ENCODE results near the gene EML2.
"Not testable (repeated sequence)": the region's sequence is repeated elsewhere in the genome, so short reads cannot be mapped to it uniquely, and the experiment has no call there.

The EML2 gene, protein sequence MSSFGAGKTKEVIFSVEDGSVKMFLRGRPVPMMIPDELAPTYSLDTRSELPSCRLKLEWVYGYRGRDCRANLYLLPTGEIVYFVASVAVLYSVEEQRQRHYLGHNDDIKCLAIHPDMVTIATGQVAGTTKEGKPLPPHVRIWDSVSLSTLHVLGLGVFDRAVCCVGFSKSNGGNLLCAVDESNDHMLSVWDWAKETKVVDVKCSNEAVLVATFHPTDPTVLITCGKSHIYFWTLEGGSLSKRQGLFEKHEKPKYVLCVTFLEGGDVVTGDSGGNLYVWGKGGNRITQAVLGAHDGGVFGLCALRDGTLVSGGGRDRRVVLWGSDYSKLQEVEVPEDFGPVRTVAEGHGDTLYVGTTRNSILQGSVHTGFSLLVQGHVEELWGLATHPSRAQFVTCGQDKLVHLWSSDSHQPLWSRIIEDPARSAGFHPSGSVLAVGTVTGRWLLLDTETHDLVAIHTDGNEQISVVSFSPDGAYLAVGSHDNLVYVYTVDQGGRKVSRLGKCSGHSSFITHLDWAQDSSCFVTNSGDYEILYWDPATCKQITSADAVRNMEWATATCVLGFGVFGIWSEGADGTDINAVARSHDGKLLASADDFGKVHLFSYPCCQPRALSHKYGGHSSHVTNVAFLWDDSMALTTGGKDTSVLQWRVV

GRCh38 chr19:45638930-45639729 lies at the start of gene EML2:
Gene EML2 (minus strand): TSS chr19:45639397. CDS start chr19:45639376, 21 bp downstream.
- no peak for DNase-seq

DNA sequence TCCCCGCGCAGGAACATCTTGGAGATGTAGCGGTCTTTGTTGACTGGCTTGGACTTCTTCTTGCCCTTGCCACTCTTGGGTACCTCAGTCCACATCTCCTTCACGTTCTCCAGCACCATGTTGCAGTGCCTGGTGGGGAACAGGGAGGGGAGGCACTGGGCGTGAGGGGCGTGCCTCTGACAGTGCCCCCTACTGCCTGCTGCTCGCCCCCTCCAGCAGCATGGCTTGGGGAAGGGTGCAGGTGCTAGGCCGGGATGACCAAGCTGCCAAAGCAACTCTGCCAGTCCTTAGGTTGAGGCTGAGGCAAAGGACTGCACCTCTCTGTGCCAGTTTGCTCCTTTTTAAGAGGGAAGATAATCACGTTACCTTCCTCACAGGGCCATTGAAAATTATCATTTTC lies 48.4 kb upstream of the EML2 start:
- DNase-seq, result no peak

DNA sequence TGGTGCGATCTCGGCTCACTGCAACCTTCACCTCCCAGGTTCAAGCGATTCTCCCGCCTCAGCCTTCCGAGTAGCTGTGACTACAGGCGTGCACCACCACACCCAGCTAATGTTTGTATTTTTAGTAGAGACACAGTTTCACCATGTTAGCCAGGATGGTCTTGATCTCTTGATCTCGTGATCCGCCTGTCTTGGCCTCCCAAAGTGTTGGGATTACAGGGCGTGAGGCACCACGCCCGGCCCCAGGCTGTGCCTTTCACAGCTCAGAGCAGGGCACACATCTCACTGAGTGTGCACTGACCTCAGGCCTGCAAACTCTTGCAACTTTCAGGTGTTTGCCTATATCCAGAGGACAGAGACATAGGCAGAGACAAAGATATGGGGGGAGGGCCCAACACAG lies 45.8 kb upstream of the EML2 start:
- not testable (repeated sequence) for DNase-seq

DNA sequence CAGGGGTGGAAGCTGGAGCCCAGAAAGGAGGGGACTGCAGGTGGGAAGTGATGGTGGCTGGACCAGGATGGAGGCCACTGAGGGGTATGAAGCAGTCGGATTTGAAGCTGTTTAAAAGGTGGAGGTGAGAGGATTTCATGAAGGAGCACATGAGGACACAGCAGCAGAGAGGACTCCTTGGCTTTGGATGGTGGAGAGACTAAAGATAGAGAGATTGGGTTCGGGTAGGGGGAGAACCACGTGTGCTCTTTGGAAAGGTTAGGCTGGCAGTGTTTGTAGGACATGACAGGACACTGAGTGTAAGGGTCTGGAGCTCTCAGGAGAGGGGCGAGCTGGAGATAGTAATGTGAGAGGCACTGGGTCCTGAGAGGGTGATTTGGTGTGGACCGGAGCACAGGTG lies 43.7 kb upstream of the EML2 start:
- DNase-seq, result no peak

GRCh38 chr19:45682117-45682516 lies 42.9 kb upstream of the EML2 start:
- DNase-seq, result no peak

DNA sequence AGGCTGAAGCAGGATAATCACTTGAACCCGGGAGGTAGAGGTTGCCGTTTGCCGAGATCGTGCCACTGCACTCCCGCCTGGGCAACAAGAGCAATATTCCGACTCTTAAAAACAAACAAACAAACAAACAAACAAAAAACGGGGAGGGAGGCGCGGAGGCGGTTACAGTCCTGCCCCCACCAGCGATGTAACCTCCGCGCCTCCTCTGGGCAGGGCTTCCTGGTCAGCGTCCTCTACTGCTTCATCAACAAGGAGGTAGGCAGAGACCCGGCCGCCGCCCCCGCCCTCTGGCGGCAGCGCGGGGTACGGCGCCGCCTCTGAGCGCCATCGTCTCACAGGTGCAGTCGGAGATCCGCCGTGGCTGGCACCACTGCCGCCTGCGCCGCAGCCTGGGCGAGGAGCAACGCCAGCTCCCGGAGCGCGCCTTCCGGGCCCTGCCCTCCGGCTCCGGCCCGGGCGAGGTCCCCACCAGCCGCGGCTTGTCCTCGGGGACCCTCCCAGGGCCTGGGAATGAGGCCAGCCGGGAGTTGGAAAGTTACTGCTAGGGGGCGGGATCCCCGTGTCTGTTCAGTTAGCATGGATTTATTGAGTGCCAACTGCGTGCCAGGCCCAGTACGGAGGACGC lies 42.3 kb upstream of the EML2 start:
- peak; percentile 43 for DNase-seq

- DNase-seq, result no peak
These were observed 38.4 kb upstream of the EML2 start for GRCh38 chr19:45677351-45678230.

- DNase-seq, result no peak
These were observed 37.7 kb upstream of the EML2 start for GRCh38 chr19:45676851-45677263.

- DNase-seq, result no peak
These were observed 35.7 kb upstream of the EML2 start for GRCh38 chr19:45674946-45675345.

DNA sequence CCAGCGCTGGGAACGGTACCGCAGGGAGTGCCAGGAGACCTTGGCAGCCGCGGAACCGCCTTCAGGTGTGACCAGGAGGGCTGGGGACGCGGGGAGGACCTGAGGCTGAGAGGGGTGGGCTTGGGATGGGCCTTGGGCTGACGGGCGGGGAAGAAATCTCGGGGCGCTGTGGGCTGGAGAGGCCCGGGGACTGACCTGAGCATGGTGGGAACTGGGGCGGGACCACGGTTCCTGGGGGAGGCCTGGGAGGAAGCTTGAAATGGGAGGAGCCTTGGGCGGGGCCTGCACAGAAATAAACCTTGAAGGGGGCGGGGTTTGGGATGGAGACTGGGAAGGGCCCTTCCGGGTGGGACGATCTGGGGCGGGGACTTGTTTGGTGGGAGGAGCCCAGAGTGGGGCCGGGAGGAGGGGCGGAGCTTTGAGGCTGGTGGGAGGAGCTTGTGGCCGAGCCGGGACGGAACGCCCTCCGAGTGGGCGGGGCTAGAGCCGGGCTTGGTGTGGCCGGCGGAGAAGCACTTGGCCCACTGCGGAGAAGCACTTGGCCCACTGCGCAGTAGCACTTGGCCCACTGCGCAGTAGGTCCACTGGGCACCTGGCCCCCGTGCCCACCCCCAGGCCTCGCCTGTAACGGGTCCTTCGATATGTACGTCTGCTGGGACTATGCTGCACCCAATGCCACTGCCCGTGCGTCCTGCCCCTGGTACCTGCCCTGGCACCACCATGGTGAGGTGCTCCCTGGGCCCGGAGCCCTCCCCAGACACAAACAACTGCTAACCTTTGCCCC lies 31.7 kb upstream of the EML2 start:
- no peak for DNase-seq

- DNase-seq, result no peak
These were observed 29.2 kb upstream of the EML2 start for GRCh38 chr19:45668342-45668871.

- no peak for DNase-seq
These were observed 28.6 kb upstream of the EML2 start, which contains the start of gene GIPR for GRCh38 chr19:45667620-45668341. Gene GIPR (plus strand): TSS chr19:45668221. CDS start chr19:45669521, 1,300 bp downstream.

DNA sequence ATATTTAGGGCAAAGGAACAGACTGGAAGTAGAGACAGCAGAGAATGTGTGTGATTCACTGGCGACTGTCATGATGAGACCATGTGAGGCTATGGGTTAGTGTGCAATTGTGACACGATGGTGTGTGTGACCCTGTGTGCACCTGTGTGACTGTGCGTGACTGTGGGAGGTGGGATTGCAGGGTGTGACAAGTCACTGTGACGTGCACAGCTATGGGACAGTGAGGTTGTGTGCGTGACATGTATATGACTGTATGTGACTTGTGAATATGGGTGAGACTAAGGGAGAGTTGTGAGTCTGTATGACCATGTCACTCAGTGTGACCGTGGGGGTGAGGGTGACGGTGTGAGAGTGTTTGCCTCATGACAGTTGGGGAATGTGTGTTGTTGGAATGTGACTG lies 25.4 kb upstream of the EML2 start:
- no peak for DNase-seq

- DNase-seq, result no peak
These were observed 24.6 kb upstream of the EML2 start for GRCh38 chr19:45663800-45664199.

- DNase-seq, result no peak
These were observed 21.4 kb upstream of the EML2 start for GRCh38 chr19:45660636-45661035.

DNA sequence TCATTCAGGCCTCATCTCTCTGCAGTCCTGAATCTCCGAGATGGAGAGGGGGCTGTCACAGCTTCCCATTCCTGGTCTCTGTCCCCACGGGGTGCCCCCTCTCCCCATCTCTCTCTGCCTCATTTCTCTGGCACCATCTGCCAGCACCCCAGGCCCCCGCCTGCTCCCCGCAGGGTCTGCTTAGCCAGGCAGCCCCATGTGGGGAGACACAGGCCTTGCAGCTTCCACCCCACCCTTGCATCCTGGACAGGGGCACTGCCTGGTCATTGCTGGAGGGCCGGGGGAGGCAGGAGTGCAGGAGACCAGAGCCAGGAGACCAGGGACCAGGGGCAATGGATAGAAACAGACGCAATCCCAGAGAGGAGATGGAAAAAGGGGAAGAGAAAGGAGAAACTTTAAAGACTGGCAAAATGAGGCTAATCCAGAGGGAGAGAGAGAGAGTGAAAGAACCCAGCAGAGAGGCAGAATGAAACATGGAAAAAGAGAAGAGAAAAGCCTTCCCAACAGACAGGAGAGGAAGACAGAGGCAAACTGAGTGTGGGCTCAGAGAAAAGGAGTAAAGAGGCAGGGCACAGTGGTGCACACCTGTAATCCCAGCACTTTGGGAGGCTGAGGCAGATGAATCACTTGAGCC lies 20.0 kb upstream of the EML2 start:
- DNase-seq, result no peak

DNA sequence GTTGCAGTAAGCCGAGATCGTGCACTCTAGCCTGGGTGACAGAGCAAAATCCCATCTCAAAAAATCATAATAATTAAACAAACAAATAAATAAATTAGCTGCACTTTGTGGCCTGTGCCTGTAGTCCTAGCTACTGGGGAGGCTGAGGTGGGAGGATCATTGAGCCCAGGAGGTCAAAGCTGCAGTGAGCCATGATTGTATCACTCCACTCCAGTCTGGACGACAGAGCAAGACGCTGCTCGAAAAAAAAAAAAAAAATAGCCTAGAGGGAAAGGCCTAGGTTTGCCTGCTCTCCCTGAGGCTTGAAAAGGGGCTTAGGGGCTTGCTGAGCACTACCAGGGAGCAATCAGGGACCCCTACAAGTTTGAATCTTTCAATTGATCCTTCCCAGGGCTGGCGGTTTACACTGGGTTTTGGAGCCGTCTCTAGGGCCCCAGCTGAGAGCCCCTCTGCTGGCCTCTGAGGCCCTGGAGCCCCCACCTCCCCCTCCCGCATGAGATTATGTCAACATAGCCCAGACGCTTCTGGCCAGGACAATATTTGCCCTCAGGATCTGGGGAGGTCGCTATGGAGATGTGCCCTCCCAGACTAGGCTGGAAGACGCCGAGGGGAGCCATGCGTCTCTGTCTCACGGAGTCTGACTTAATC lies 18.4 kb upstream of the EML2 start:
- DNase-seq, result no peak

DNA sequence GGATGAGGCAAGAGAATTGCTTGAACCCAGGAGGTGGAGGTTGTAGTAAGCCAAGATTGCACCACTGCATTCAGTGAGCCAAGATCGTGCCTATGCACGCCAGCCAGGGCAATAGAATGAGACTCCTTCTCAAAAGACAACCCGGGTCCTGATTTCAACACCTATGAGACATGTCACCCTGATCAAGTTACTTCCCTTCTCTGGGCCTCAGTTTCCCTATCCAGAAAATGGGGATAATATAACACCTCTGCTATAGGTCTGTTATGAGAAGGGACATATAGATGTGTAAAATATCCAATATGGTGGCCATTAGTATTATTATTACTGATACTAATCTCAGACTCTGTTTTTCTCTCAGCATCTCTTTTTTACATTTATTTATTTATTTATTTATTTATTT lies 15.9 kb upstream of the EML2 start:
- DNase-seq, result no peak

DNA sequence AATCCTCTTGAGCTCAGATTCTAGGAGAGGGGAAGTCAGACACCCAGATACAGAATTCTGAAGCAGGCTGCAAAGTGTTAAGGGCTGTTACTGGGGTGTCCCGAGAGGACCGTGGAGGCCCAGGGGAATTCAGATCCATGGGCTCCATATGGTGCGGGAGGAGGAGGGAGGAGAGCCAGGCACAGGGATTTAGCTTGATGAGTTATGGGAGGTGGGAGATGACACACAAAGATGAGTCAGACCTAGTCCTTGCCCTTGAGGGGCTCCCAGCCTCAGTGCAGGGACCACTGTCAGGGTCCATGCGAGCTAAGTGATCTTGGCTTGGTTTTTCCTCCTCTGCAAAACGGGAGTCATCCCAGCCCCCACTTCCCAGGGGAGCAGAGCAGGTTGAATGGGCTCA lies 14.4 kb upstream of the EML2 start:
- DNase-seq, result no peak
